ENCODE data around the gene NCR3LG1. TPM values are rescaled to one million over a fixed set of nuclear protein-coding genes. Genes with fewer than 3 reads are reported as not detected.

Gene NCR3LG1
- total RNA-seq, 1 donor from 2014 or later, result 1.1 TPM

DNA sequence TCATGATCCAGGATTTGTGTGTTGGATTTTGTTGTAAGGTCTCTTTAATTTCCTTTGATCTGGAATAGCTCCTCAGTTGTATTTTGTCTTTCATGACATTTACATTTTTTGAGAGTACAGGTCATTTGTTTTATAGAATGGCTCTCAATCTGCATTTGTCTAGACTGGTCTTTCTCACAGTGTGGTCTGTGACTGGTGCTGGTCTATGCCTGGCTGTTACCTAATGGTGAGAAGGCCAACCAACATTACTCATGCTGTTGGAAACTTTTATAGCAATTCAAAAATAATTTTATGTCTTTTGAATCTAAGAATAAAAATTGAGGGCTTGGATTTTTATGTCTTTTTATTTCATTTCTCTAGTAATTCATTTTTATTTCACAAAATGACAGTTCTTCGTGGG lies 3.9 kb upstream of the NCR3LG1 start:
- intact Hi-C loops (cut with micrococcal nuclease), result no loop called here
- Mint-ChIP-seq H3K4me3 (no peak overlapping the region), H3K4me1 (peaks cover 12% of the 10 kb centered on the region), H3K9me3 (no peaks in the 10 kb centered on the region), H3K36me3 (ENCODE audit: low read depth) (no peaks in the 10 kb centered on the region), H3K27me3 (peaks cover 15% of the 10 kb centered on the region), H3K27ac (no peak overlapping the region)
- ChIA-PET CTCF (no interaction called here), POLR2A (no interaction called here)
- DNase-seq (no peak), ATAC-seq (ENCODE audit: low read depth) (no peak)
- TF ChIP-seq, protein P1, sequence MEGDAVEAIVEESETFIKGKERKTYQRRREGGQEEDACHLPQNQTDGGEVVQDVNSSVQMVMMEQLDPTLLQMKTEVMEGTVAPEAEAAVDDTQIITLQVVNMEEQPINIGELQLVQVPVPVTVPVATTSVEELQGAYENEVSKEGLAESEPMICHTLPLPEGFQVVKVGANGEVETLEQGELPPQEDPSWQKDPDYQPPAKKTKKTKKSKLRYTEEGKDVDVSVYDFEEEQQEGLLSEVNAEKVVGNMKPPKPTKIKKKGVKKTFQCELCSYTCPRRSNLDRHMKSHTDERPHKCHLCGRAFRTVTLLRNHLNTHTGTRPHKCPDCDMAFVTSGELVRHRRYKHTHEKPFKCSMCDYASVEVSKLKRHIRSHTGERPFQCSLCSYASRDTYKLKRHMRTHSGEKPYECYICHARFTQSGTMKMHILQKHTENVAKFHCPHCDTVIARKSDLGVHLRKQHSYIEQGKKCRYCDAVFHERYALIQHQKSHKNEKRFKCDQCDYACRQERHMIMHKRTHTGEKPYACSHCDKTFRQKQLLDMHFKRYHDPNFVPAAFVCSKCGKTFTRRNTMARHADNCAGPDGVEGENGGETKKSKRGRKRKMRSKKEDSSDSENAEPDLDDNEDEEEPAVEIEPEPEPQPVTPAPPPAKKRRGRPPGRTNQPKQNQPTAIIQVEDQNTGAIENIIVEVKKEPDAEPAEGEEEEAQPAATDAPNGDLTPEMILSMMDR (IDR thresholded peaks at IDR 0.05), result no peak

DNA sequence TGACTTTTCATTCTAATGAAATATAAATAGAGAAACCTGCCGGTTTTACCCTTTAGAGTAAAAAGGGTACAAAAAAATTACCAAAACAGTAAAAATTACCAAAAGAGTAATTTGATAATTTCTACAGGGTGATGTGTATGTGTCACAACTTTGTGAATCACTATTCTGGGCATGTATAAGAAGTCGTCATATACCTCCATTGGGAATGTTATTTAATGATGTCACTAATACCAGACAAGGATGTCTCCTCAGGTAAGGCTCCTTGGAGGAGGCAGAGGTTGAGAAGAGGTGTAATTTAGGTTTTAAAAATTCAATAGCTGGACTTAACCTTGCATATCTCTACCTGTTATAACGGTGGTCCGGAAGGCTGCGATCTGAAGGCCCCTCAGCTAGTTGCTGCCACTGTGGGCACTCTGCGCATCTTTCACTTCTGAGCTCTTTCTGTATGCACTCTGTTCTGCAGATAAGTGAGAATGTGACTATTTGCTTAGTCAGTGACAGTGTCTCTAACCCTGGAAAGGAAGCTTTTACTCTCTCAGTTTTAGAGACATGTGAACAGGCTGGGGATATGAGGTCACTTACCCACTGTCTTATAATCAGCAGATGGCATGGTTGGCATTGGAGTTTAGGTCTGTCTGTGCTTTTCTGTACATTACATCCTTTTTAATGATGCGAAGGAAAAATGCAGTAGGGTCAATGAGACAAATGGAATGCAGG lies 987 bp upstream of the NCR3LG1 start:
- TF ChIP-seq, protein P1 (IDR thresholded peaks at IDR 0.05), result no peak
- DNase-seq, result no peak
- intact Hi-C loops (cut with micrococcal nuclease), result loop anchor here (1.0 to 10.0 kb wide), 5 partner anchors 116 to 972 kb away; partner anchors contain the start of genes GTF2H1, HPS5 and PIK3C2A
- POLR2A ChIA-PET, result no interaction called here
- ATAC-seq (ENCODE audit: low read depth), result no peak
- H3K36me3 Mint-ChIP-seq (ENCODE audit: low read depth), result no peaks in the 10 kb centered on the region
- H3K27ac Mint-ChIP-seq, result no peak overlapping the region
- CTCF ChIA-PET, result no interaction called here
- peak overlapping the region; percentile 87 for H3K4me3 Mint-ChIP-seq
- H3K27me3 Mint-ChIP-seq, result peaks cover 32% of the 10 kb centered on the region
- H3K9me3 Mint-ChIP-seq, result no peaks in the 10 kb centered on the region
- peaks cover 32% of the 10 kb centered on the region for H3K4me1 Mint-ChIP-seq

DNA sequence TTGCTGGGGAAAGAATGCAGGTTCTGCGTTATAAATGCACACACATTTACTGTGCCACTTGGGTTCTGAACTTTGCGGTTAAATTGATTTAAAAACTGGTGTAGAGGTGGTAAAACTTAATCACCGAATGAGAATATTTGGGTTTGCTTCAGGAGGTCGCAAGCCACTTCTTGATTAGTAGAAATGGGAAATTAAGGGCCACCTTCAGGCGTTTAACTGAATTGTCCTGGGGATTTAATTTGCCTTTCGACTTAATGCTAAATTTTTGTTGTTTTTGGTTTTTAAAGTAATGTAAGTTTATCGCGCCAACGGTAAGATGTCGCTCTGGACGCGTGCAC lies 459 bp upstream of the NCR3LG1 start:
- no peak overlapping the region for H3K27ac Mint-ChIP-seq
- ATAC-seq (ENCODE audit: low read depth), result no peak

DNA sequence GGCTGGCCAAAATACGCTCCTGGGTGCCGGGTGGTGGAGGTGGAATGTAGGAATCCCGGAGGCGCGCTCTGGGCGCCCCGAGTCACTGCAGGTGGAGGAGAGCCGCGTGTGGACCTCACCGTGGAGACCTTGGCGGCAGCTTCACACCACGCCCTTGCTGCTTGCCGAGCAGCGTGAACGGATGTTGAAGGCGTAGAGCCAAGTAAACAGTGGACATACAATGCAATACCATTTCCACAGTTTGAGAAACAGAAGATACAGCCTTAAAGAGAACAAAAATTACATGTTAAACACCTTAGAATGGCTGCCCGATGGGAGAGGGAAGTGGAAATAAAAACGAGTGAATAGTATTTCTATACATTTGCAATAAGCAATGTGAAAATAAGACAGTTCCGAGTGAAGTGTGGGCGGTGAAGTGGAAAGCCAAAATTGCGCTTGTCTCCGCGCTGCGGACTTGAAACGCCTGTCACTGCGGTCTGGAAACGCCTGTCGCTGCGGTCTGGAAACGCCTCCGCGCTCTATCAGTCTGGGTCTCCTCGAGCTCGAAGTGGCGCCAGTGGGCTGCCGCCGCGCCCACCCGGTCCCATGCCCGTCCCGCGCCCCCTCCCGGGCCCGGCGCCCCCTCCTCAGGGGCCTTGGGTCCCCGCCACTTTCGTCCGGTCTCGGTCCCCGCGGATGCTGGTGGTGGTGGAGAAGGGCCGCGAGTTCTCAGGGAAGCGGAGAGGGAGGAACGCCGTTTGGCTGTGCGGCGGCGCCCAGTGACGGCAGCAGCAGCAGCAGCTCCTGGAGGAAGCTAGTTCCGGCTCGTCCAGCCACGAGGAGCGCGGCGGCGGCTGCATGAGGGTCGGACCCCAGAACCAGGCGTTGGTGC lies 1.6 kb downstream of the NCR3LG1 start:
- Mint-ChIP-seq H3K36me3 (ENCODE audit: low read depth) (no peaks in the 10 kb centered on the region), H3K4me1 (peaks cover 32% of the 10 kb centered on the region), H3K27ac (peak overlapping the region; percentile 30), H3K9me3 (no peaks in the 10 kb centered on the region), H3K27me3 (peaks cover 32% of the 10 kb centered on the region), H3K4me3 (peak overlapping the region; percentile 87)
- ChIA-PET CTCF (interaction anchor here (1.9 to 2.6 kb wide), 3 partner anchors 13 to 123 kb away, joined by 8 to 10 read pairs (median 8); no protein-coding TSS in a partner anchor), POLR2A (no interaction called here)
- peak; percentile 40 for DNase-seq
- TF ChIP-seq, protein P1 (IDR thresholded peaks at IDR 0.05), result no peak
- peak; percentile 35 for ATAC-seq (ENCODE audit: low read depth)
- intact Hi-C loops (cut with micrococcal nuclease), result loop anchor here (1.0 to 10.0 kb wide), 6 partner anchors 77 to 969 kb away; partner anchors contain the start of genes C11orf58, GTF2H1, HPS5 and NUCB2

More for the DNA sequence above, 459 bp upstream of the NCR3LG1 start:
- peak overlapping the region; percentile 87 for H3K4me3 Mint-ChIP-seq
- no peaks in the 10 kb centered on the region for H3K9me3 Mint-ChIP-seq
- peaks cover 32% of the 10 kb centered on the region for H3K27me3 Mint-ChIP-seq
- H3K36me3 Mint-ChIP-seq (ENCODE audit: low read depth), result no peaks in the 10 kb centered on the region
- ChIA-PET CTCF (no interaction called here), POLR2A (no interaction called here)
- intact Hi-C loops (cut with micrococcal nuclease), result loop anchor here (1.0 to 10.0 kb wide), 5 partner anchors 116 to 971 kb away; partner anchors contain the start of genes GTF2H1, HPS5 and PIK3C2A
- DNase-seq, result no peak
- peaks cover 32% of the 10 kb centered on the region for H3K4me1 Mint-ChIP-seq
- TF ChIP-seq, protein P1 (IDR thresholded peaks at IDR 0.05), result no peak

Data from activated B cell treated with CpG ODN at 0.5 μM for 24 hours (primary cell).